SU-DHL-6 (cell line): ENCODE measurements around the gene MRPS15.

Experiments
- CTCF ChIP-seq: fragments of 200-600 bp; sonication (generic); IDR thresholded peaks from one replicate; pipeline ENCODE4 v1.5.1; 2017; ENCODE audit warnings: antibody characterized with exemption, mild to moderate bottlenecking, low read length, moderate library complexity; ENCODE audit not compliant: insufficient read depth, poor library complexity, severe bottlenecking
- EZH2phosphoT487 ChIP-seq: fragments of 200-600 bp; sonication (generic), shearing (Covaris generic); conservative IDR thresholded peaks from 2 replicates; pipeline ENCODE4 v1.6.1; 2018; ENCODE audit warnings: mild to moderate bottlenecking, antibody characterized with exemption, low read length, moderate library complexity, mixed read lengths

GRCh38 chr1:36481091-36481490 lies 16.9 kb upstream of the MRPS15 start:
- no peak for TF ChIP-seq CTCF
- no peak for TF ChIP-seq EZH2phosphoT487
